Stimulated activated CD4-positive, alpha-beta T cell treated with anti-CD3 and anti-CD28 coated beads, Interleukin-1b, Interleukin-23, amount 100 ng/mL, for 48 hours (primary cell): ENCODE data around the gene KRTAP10-7.
A peak's percentile ranks its signal among the peaks of the same experiment; 100 is the strongest.
"Not testable (repeated sequence)": the region's sequence is repeated elsewhere in the genome, so short reads cannot be mapped to it uniquely, and the experiment has no call there.

Experiments
- DNase-seq: peaks from one replicate; pipeline ENCODE4 v3.0.0-alpha.2; 2020

The KRTAP10-7 gene

GRCh38 chr21:44571844-44572782, 28.3 kb upstream of the KRTAP10-7 start:
- no peak for DNase-seq

GRCh38 chr21:44572959-44573583, 27.3 kb upstream of the KRTAP10-7 start:
- DNase-seq, result no peak

DNA sequence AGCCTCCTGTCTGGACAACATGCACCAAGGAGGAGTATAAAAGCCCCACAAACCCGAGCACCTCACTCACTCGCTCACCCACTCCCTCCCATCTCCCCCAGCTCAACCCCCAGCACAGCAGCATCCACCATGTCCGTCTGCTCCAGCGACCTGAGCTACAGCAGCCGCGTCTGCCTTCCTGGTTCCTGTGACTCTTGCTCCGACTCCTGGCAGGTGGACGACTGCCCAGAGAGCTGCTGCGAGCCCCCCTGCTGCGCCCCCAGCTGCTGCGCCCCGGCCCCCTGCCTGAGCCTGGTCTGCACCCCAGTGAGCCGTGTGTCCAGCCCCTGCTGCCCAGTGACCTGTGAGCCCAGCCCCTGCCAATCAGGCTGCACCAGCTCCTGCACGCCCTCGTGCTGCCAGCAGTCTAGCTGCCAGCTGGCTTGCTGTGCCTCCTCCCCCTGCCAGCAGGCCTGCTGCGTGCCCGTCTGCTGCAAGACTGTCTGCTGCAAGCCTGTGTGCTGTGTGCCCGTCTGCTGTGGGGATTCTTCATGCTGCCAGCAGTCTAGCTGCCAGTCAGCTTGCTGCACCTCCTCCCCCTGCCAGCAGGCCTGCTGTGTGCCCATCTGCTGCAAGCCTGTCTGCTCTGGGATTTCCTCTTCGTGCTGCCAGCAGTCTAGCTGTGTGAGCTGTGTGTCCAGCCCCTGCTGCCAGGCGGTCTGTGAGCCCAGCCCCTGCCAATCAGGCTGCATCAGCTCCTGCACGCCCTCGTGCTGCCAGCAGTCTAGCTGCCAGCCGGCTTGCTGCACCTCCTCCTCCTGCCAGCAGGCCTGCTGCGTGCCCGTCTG, 26.6 kb upstream of the KRTAP10-7 start, which contains the start of gene KRTAP10-4:
Gene KRTAP10-4, plus strand, starts transcription at position 100 of the 827 bp plus-strand sequence. Its CDS starts 30 bp downstream, at position 130.
- not testable (repeated sequence) for DNase-seq

DNA sequence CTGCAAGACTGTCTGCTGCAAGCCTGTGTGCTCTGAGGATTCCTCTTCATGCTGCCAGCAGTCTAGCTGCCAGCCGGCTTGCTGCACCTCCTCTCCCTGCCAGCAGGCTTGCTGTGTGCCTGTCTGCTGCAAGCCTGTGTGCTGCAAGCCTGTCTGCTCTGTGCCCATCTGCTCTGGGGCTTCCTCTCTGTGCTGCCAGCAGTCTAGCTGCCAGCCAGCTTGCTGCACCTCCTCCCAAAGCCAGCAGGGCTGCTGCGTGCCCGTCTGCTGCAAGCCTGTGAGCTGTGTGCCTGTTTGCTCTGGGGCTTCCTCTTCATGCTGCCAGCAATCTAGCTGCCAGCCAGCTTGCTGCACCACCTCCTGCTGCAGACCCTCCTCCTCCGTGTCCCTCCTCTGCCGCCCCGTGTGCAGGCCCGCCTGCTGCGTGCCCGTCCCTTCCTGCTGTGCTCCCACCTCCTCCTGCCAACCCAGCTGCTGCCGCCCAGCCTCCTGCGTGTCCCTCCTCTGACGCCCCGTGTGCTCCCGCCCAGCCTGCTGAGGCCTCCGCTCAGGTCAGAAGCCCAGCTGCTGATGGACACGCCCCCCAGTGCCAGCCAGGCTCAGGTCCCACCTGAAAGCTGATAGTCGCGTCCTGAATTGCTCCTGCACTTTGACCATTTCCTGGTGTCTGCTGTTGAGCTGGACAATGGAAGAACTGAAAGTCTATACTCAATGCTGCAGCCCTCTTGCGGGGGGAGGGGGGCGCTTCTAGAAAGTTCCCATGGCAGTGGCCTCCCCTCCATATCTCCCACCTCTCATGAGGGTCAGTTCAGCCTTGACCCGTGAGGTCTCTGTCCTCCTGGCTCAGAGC, 25.7 kb upstream of the KRTAP10-7 start:
- no peak for DNase-seq

DNA sequence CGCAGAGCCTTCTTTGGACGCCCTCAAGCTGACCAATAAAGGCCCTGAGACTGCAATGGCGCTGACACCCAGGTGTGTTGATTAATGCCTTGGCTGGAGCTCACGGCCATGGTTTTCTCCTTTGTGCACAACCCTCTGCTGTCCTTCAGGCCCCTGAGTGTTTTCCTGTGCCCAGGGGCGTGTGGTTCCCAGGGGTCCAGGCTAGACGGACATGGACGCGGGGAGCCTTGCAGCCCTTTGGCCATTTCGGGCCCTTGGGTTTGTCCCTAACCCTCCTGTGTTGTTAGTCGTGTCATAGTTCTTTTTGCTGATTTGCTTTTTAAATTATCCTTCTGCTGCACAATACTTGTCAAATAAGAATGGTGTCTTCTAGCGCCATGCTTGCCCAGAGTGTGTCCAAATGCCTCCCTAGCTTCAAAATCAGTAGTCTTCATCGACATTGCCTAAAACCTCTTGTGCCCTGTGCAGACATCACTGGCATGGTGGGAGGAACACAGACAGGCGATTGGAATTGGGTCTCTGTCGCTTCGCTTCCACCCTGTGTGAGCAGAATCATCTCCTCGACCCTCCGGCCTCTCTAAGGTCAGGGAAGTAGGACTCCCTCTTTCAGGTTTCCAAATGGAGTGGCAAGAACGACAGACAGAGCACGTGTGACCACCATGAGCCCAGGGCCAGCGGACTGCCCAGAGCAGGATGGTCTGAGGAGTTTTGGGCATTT, 24.9 kb upstream of the KRTAP10-7 start:
- DNase-seq, result no peak

- no peak for DNase-seq
These were observed 24.4 kb upstream of the KRTAP10-7 start for GRCh38 chr21:44576025-44576420.

GRCh38 chr21:44578371-44579055, 21.9 kb upstream of the KRTAP10-7 start:
- no peak for DNase-seq

DNA sequence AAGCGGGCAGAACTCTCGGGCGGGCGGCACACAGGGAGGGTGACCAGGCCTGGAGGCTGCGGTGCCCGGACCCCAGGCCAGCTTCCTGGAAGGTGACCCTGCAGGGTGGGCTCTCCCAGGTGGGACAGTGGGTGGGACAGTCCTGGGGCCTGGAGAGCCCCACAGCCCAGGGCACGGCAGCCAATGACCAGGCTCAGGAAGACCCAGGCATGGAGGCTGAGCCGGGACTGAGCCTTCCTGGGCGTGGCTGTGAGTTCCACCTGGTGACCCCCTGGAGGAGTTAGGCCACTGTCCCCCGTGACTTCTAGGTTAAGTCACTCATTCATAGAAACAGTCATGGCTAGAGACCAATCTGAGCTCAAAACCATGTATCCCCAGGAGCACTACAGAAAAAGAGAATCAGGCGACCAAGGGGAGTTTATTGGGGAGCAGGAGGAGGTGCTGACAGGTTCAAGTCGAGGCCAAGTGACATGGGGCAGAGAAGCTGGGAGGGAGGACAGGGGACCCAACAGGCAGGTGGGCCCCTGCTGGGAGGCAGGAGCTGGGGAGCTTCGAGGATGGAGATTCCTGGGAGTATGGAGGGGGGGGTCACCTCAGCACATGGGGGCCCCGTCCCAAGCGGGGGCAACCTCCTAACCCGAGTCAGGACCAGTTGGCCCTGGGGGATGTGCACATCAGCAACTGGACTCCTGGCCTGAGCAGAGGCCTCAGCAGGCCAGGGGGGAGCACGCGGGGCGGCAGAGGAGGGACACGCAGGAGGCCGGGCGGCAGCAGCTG, 21.2 kb upstream of the KRTAP10-7 start:
- no peak for DNase-seq

- DNase-seq, result no peak
These were observed 20.6 kb upstream of the KRTAP10-7 start for GRCh38 chr21:44579833-44580144.

GRCh38 chr21:44580231-44580821, 20.1 kb upstream of the KRTAP10-7 start, which contains the start of gene KRTAP10-5:
TSS of gene KRTAP10-5 (minus strand) at chr21:44580604. CDS start at chr21:44580578, 26 bp downstream.
- not testable (repeated sequence) for DNase-seq

DNA sequence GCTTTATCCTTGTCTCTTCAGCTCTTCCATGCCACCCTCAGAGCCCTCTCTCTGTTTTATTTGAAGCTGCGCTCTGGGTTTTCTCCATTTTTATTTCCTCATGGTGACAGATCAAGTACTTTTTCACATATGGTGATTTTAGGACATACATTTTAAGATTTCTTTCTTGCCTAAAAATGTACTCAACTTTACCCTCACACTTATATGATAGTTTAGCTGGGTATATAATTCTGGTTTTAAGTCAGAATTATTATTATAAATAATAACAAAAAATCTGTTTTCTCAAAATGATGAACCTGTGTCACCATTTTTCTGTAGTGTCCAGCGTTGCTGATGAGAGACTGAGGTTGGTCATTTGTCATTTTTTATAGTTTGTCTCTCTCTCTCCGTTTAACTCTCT, 19.2 kb upstream of the KRTAP10-7 start:
- no peak for DNase-seq

DNA sequence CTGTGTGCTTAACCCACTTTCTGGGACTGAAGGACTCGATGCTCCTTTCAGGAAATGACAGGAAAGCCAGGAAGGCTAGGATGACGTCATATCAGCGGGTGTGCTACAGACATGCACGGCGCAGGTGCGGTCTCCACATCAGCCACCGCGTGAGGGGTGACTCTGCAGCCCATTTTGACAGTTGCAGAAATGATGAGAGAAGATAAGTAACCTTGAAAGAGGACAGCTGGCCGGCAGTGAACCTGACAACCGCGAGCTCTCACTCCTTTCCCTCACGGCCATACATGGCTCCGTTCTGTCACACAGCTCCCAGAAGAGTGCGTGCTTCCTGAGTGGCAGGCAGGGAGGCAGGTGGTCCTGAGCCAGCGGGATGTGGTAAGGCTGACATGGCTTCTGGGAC, 18.3 kb upstream of the KRTAP10-7 start:
- no peak for DNase-seq

DNA sequence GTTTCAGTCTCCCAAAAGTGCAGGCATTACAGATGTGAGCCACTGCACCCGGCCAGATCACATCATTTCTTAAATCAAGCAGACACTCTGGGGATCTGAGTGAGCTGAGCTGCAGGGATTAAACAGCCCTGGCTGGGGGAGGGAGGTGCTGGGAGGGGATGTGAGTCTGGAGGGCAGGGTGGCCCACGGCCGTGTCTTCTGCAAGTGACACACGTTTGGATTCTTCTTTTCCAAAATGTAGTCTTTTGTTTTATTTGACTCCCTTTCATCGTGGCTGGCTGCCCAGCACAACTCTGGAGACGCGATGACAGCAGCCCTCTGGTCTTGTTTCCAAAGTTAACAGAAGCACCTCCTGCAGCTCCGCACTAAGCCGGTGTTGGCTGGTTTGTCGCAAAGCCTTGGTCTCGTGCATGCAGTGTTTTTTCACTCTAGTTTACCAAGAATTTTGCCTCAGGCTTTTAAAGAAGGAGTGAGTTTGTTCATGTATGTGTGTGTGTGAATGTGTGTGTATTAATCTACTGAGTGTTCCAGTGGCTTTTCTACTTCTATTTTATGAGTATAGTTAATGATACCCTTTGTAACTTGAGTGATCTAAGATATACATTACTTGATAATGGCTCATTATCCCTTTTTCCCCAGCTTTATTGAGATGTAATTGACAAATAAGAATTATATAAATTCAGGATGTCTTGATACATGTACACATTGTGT, 17.2 kb upstream of the KRTAP10-7 start:
- no peak for DNase-seq

- peak; percentile 45 for DNase-seq
These were observed 16.6 kb upstream of the KRTAP10-7 start for GRCh38 chr21:44583800-44584147.

DNA sequence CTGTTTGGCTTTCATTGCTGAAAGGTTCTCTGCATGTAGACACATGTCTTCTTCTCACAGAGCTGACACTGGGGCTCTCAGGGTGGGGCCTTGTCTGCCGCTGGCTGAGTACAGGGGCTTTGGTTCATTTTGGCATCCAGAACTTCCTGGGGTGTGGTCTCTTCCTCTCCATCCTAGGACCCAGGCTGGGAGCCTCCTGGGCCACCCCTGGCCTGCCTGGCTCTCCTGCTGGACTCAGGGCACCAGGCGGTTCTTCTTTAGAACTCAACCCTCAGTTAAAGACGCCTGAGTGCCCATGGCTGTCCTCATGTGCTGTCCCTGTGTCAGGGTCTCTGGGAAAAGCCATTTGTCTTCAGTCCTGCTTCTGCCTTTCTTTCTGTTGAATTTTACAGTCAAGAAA, 14.5 kb upstream of the KRTAP10-7 start:
- no peak for DNase-seq

DNA sequence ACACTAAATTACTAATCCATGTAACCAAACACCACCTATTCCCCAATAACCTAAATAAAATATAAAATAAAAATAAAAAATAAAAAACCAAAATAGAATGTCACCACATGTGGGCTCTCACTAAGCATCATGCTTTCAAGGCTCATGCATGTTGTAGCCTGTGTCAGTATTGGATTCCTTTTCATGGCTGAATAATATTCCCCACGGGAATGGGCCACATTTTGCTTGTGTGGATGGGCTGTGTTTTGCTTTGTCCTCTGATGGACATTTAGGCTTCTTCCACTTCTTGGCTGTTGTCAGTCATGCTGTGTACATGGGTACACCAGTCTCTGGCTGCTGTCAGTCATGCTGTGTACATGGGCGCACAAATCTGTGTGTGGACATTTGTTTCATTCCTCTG, 11.3 kb upstream of the KRTAP10-7 start:
- DNase-seq, result no peak

- DNase-seq, result no peak
These were observed 10.7 kb upstream of the KRTAP10-7 start for GRCh38 chr21:44589586-44590305.

- no peak for DNase-seq
These were observed 10.1 kb upstream of the KRTAP10-7 start for GRCh38 chr21:44590311-44590721.
